Stimulated activated CD8-positive, alpha-beta memory T cell treated with anti-CD3 and anti-CD28 coated beads, Interleukin-15, amount 100 ng/mL, for 24 hours (primary cell): Measurements from ENCODE around the gene CMTM5.
A peak's percentile ranks its signal among the peaks of the same experiment; 100 is the strongest.
"Not testable (repeated sequence)": the region's sequence is repeated elsewhere in the genome, so short reads cannot be mapped to it uniquely, and the experiment has no call there.

Experiments used
- DNase-seq: peaks from one replicate; pipeline ENCODE4 v3.0.0-alpha.2; 2020; ENCODE audit warnings: low read depth

The CMTM5 gene

GRCh38 chr14:23378612-23379220 is 1.9 kb downstream of the CMTM5 start:
- no peak for DNase-seq

DNA sequence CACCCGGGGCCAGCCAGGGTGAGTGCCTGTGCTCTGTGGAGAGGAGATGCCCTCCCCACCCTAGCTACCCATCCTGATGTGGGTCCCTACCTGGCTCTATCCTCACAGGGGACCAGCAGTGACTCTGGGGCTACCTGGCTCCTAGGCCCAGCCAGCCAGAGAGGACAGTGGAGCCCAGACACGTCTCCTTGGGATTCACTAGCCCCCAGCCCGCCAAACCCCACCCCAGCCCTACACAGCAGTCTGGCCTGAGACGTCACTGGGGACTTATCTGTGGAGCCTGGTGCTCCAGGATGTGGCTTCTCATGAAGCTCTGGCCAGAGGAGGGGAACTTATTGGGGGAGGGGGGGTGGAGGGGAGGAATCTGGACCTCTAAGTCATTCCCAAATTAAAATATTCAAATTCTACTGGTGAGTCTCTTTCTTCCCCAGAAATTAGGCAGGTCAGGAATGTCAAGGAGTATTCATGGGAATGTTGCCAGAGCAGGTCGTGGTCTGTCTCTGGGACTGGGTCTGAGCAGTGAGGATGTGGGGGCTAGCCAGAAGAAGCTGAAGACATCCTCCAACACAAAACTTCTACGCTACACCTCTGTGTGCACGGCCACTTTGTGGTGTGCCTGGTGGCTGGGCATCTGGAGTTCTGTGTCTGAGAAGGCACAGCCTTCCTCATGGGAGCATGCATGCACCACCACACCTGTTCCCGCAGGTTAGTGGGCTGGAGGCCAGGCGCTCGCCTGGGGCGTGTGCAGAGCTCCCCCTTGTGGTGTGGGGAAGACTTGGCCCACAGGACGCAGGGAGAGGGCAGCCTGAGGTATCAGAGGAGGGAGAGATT is 2.7 kb downstream of the CMTM5 start:
- DNase-seq: peak; percentile 38

GRCh38 chr14:23380197-23380914 is 3.5 kb downstream of the CMTM5 start:
- DNase-seq: no peak

DNA sequence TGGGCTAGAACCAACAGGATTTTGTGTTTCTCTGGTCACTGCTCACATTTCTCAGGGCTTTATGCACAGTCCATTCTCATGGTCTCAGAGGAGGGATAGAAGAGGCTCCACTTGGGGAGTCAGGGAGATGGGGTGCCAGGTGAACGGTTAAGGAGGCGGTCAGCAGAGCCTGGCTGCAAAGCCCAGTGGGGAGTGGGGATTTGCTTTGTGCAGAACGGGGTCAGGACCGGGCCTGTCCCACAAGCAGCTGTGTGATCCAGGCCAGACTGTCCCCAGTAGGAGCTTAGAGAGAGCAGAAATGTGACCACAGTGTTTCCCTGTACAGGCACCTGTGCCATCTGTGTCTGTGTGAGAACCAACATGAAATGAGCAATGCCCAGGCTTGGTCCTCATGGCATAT is 4.1 kb downstream of the CMTM5 start:
- no peak for DNase-seq

DNA sequence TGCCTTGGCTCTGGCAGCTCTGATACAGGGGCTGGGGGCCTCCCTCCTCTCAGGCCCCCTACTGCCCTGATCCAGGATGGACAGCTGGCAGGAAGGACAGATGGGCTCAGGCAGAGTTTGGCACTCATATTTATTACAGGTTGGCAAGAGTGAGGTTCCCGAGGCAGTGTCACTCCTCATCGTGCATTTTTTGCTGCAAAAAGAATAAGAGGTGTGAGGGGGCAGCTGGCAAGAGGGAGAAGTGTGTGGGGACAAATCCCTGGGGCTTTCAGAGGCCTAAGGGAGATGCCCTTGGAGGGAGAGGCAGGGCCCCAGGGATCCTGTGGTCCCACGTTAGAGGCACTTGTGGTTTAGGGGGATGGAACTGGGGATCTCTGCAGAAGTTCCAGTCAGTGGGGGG is 5.0 kb downstream of the CMTM5 start:
- DNase-seq: no peak

DNA sequence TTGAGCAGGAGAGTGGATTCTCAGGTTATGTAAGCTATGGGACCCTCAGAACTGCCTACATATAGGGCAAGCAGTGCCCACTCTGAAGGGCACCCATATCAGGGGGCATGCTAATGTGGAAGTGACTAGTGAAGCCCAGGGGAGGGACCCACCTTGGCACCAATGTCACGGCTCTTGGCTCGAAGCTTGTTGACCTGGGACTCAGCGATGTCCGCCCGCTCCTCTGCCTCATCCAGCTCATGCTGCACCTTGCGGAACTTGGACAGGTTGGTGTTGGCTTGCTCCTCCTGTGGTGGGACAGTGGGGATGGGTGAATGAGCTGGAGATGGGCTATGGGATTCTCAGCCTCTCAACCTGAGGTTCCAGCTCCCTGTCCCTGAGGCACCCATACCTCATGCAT is 5.4 kb downstream of the CMTM5 start:
- no peak for DNase-seq

GRCh38 chr14:23382731-23383440 is 6.0 kb downstream of the CMTM5 start:
- DNase-seq: no peak

GRCh38 chr14:23384364-23385080 is 7.7 kb downstream of the CMTM5 start:
- DNase-seq: no peak

DNA sequence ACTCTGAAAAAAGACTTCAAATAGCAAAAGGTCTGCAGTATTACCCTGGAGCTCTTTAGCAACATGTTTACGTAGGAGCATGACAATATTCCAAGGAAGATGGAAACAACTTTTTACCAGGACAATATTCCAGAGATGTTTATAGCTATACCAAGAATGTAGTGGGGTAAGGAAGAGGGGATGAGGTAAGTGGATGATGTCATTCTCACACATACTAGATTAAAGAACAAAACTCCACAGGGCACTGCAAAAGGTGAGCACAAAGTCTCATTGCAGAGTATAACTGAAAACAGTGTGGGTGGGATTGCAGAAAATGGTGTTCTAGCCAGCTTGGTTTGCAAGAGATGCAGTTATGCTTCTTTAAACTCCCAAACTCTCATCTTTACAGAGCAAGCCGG is 8.4 kb downstream of the CMTM5 start:
- DNase-seq: no peak

GRCh38 chr14:23385642-23386265 is 8.9 kb downstream of the CMTM5 start:
- DNase-seq: no peak

GRCh38 chr14:23386266-23386657 is 9.4 kb downstream of the CMTM5 start:
- DNase-seq: not testable (repeated sequence)

- no peak for DNase-seq
Measured at GRCh38 chr14:23386999-23387398, 10.2 kb downstream of the CMTM5 start.

GRCh38 chr14:23387916-23388882 is 11.4 kb downstream of the CMTM5 start:
- DNase-seq: no peak

- no peak for DNase-seq
Measured at GRCh38 chr14:23388996-23389395, 12.2 kb downstream of the CMTM5 start.

- no peak for DNase-seq
Measured at GRCh38 chr14:23389396-23389795, 12.6 kb downstream of the CMTM5 start.

GRCh38 chr14:23389871-23390270 is 13.0 kb downstream of the CMTM5 start:
- DNase-seq: not testable (repeated sequence)

- no peak for DNase-seq
Measured at GRCh38 chr14:23392613-23393012, 15.8 kb downstream of the CMTM5 start.

DNA sequence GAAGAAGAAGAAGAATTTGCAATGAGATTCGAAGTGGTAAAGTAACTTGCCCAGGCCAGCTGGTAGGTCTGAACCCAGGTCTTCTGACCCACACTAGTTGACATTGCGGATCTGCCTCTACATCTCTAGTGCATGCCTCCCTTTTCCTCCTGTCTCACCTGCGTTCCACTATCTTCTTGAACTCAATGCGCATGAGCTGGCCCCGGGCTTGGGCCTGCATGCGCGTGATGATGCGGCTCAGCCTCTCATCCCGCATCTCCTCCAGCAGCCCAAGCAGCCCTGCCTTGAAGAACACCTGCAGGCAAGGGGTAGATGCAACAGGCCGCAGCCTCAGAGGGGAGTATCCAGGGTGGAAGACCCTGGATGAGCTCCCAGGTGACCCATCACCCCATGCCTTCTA is 19.3 kb downstream of the CMTM5 start:
- no peak for DNase-seq

GRCh38 chr14:23396781-23397407 is 20.0 kb downstream of the CMTM5 start:
- DNase-seq: no peak

DNA sequence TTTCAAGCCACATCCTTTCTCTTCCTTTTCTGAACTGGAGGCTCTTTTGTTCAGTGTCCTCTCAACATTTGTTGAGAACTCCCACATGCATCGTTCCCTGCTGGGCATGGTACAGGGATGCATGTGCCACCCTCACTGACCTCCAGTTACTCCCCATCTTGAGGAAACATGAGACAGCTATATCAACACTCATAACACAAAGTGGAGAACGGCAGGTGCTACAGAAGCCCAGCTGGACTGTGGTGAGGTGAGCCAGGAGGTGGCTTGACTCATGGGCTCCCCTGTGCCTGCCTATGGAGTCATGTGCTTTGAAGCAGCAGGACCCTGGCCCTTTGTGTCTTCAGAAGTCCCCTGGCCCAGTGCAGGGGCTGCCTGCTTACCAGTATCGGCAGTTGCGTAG is 21.5 kb downstream of the CMTM5 start:
- DNase-seq: no peak
